22Rv1 (cell line): ENCODE results near the gene WDR70.

Source experiments
- CTCF ChIP-seq: fragments of 450-650 bp; IDR thresholded peaks from 2 replicates; pipeline ENCODE4 v1.5.1; 2017; ENCODE audit warnings: mild to moderate bottlenecking
- ZFX ChIP-seq: fragments of 450-650 bp; IDR thresholded peaks from 2 replicates; pipeline ENCODE4 v1.6.1; 2017; ENCODE audit warnings: antibody characterized with exemption, borderline replicate concordance

DNA sequence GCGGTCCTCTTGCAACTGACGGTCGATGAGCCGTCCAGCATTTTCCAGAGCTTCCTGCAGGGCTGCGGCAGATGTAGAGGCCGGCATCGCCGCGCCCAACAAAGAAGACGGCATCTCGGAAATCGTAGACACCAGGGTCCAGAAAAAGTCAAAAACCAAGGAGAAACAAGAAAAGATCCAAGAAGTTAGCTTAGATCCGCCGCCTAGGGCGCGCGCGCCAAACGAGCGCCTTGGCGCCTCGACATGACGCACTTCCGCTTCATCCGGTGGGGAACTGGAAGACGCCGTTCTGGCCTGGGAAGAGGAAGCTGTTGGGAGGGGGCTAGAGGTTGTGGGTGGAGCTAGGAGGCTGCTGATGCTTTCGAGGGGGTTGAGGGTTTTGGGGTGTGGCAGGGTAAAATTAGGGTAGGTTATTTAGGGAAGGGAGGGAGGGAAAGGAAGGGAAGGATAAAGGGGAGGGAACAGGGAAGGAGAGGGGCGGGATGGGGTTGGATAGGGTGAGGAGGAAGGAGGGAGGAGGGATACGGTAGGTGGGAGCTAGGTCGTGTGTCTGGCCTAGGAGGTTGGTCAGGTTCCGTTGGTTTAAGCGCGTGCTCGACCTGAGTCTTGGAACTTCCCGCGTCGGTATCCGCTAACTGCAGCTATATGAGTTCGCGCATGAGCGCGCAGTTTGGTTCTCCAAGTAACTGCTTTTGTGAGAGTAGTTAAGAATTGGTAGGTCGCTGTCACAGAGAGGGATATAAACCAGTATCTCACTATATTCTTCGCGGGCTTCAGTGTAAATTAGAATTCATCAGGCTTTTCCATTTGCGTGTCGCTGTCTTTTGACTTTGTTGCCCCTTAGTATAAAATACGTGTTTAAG is 8.0 kb upstream of the WDR70 start, which contains the start of gene NUP155:
- TF ChIP-seq CTCF: no peak
- no peak for TF ChIP-seq ZFX
